Activated CD4-positive, alpha-beta T cell treated with anti-CD3 and anti-CD28 coated beads for 36 hours (primary cell): ENCODE data around the gene FOXN3. TPM values are rescaled to one million over a fixed set of nuclear protein-coding genes. Genes with fewer than 3 reads are reported as not detected.

ENCODE experiments used
- ATAC-seq: fragments of 200-7000 bp; cut with Tn5 transposase; one replicate; pipeline ENCODE4 v1.10.0; 2021; ENCODE audit warnings: mild to moderate bottlenecking, moderate library complexity
- CTCF ChIA-PET: fragments of 350-600 bp; sonication (Branson Sonifier 250); formaldehyde crosslinking; loops from one replicate; lab custom pipeline; 2021; ENCODE audit warnings: antibody characterized with exemption; lab: Charles Lee
- POLR2A ChIA-PET: fragments of 350-600 bp; sonication (Branson Sonifier 250); formaldehyde crosslinking; loops from one replicate; lab custom pipeline; 2021; ENCODE audit warnings: antibody characterized with exemption, inconsistent platforms; lab: Charles Lee
- DNase-seq: peaks from one replicate; pipeline ENCODE4 v3.0.0-alpha.2; 2020
- H3K27ac Mint-ChIP-seq: one replicate; pipeline ENCODE4 v1.8.0; 2021; ENCODE audit warnings: mixed read lengths
- H3K27me3 Mint-ChIP-seq: one replicate; pipeline ENCODE4 v1.8.0; 2021; ENCODE audit warnings: mixed read lengths
- H3K36me3 Mint-ChIP-seq: one replicate; pipeline ENCODE4 v1.8.0; 2021; ENCODE audit warnings: low read depth, mixed read lengths
- H3K4me1 Mint-ChIP-seq: one replicate; pipeline ENCODE4 v1.8.0; 2021; ENCODE audit warnings: mixed read lengths
- H3K4me3 Mint-ChIP-seq: one replicate; pipeline ENCODE4 v1.8.0; 2021; ENCODE audit warnings: mild to moderate bottlenecking, moderate library complexity, mixed read lengths
- H3K9me3 Mint-ChIP-seq: one replicate; pipeline ENCODE4 v1.8.0; 2021; ENCODE audit warnings: low read depth, mixed read lengths
- intact Hi-C, 2 experiments: fragments of 100-400 bp; cut with DNase I in 1 of 2; cut with micrococcal nuclease in 1 of 2; formaldehyde crosslinking; loops; one replicate each; pipeline versions ENCODE4 v1.14.2 to v1.15.1; 2022 to 2024; cut with DNase I, micrococcal nuclease
- total RNA-seq, 2 experiments: library from RNA; stranded (reverse); gene quantifications; one replicate each; pipeline ENCODE4 v1.2.3, GENCODE V29; 2021

Gene FOXN3
- total RNA-seq, 2 experiments from 2014 or later, result 69.1 to 76.3 TPM

GRCh38 chr14:89134640-89135039 is 282.4 kb downstream of the FOXN3 start:
- no peaks in the 10 kb centered on the region for H3K27me3 Mint-ChIP-seq
- no peaks in the 10 kb centered on the region for H3K36me3 Mint-ChIP-seq
- ATAC-seq (no peak), DNase-seq (no peak)
- POLR2A ChIA-PET, result no interaction called here
- intact Hi-C loops, result no loop called here
- peaks cover 20% of the 10 kb centered on the region for H3K9me3 Mint-ChIP-seq
- no peaks in the 10 kb centered on the region for H3K4me1 Mint-ChIP-seq
- CTCF ChIA-PET, result interaction anchor here (0.6 kb wide), 1 partner anchor 527 kb away, joined by 3 read pairs; no protein-coding TSS in a partner anchor
- H3K4me3 Mint-ChIP-seq, result no peak overlapping the region
- H3K27ac Mint-ChIP-seq, result no peak overlapping the region

- no peaks in the 10 kb centered on the region for H3K36me3 Mint-ChIP-seq
- H3K9me3 Mint-ChIP-seq, result peaks cover 8% of the 10 kb centered on the region
- POLR2A ChIA-PET, result no interaction called here
- no peak overlapping the region for H3K4me3 Mint-ChIP-seq
- intact Hi-C loops, result no loop called here
- H3K4me1 Mint-ChIP-seq, result no peaks in the 10 kb centered on the region
- no peak overlapping the region for H3K27ac Mint-ChIP-seq
- peaks cover 2% of the 10 kb centered on the region for H3K27me3 Mint-ChIP-seq
- DNase-seq (no peak), ATAC-seq (no peak)
- CTCF ChIA-PET, result no interaction called here
Measured at GRCh38 chr14:89131004-89131750, 285.9 kb downstream of the FOXN3 start.

GRCh38 chr14:89129570-89129969 is 287.5 kb downstream of the FOXN3 start:
- ATAC-seq (no peak), DNase-seq (no peak)
- H3K4me1 Mint-ChIP-seq, result no peaks in the 10 kb centered on the region
- no peaks in the 10 kb centered on the region for H3K36me3 Mint-ChIP-seq
- intact Hi-C loops, result no loop called here
- CTCF ChIA-PET, result interaction anchor here (0.8 kb wide), 1 partner anchor 21 kb away, joined by 3 read pairs; no protein-coding TSS in a partner anchor
- H3K27ac Mint-ChIP-seq, result no peak overlapping the region
- H3K27me3 Mint-ChIP-seq, result peaks cover 2% of the 10 kb centered on the region
- H3K4me3 Mint-ChIP-seq, result no peak overlapping the region
- H3K9me3 Mint-ChIP-seq, result no peaks in the 10 kb centered on the region
- POLR2A ChIA-PET, result no interaction called here

- Mint-ChIP-seq H3K4me1 (no peaks in the 10 kb centered on the region), H3K36me3 (no peaks in the 10 kb centered on the region), H3K9me3 (no peaks in the 10 kb centered on the region), H3K27ac (no peak overlapping the region), H3K4me3 (no peak overlapping the region), H3K27me3 (peaks cover 2% of the 10 kb centered on the region)
- POLR2A ChIA-PET, result no interaction called here
- intact Hi-C loops, result no loop called here
- no peak for DNase-seq
- CTCF ChIA-PET, result no interaction called here
- ATAC-seq, result no peak
Measured at GRCh38 chr14:89128311-89129026, 288.6 kb downstream of the FOXN3 start.

- no peak for ATAC-seq
Measured at GRCh38 chr14:89126461-89126860, 290.6 kb downstream of the FOXN3 start.

DNA sequence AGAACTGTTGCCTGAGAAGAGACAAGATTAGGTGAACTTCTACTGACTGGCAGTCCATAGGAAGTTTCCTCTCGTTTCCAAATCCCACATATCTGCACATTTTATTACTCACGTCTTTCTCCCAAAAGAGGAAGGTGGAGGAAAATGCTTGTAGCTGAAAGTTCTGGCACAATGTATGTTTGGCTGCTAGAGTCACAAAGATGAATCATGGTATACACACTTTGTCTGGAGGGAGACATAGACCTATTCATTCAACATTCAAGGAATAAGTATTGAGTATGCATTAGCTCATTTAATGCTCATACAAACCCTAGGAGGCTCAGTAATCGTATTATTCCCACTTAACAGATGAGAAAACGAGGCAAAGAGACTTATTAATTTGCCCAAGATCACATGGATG is 291.8 kb downstream of the FOXN3 start:
- H3K4me3 Mint-ChIP-seq, result no peak overlapping the region
- no peaks in the 10 kb centered on the region for H3K4me1 Mint-ChIP-seq
- H3K36me3 Mint-ChIP-seq, result no peaks in the 10 kb centered on the region
- ChIA-PET CTCF (no interaction called here), POLR2A (no interaction called here)
- DNase-seq, result no peak
- peaks cover 6% of the 10 kb centered on the region for H3K27me3 Mint-ChIP-seq
- H3K9me3 Mint-ChIP-seq, result no peaks in the 10 kb centered on the region
- no peak overlapping the region for H3K27ac Mint-ChIP-seq
- no peak for ATAC-seq
- intact Hi-C loops, result no loop called here

More at GRCh38 chr14:89126461-89126860, 290.6 kb downstream of the FOXN3 start:
- Mint-ChIP-seq H3K9me3 (no peaks in the 10 kb centered on the region), H3K4me3 (no peak overlapping the region), H3K27ac (no peak overlapping the region), H3K27me3 (peaks cover 6% of the 10 kb centered on the region), H3K4me1 (no peaks in the 10 kb centered on the region), H3K36me3 (no peaks in the 10 kb centered on the region)
- ChIA-PET POLR2A (no interaction called here), CTCF (no interaction called here)
- DNase-seq, result no peak
- intact Hi-C loops, result no loop called here

DNA sequence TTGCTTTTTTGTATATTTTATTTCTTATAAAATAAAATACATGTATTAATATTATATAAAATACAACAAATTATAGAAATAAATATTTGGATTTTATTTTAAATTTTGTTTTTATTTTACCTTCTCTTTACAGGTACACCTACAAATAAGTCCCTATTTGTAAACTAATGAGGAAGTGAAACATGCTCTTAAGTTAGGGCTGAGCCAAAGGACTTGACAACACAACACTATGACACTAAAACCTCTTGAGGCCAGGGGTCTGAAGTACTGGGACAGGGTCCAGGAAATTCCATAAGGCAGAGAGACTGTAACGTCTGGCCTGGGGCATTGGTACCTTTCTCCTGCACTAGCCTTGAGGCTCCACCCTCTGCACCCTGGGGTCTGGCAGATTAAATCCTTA is 293.2 kb downstream of the FOXN3 start:
- no peaks in the 10 kb centered on the region for H3K4me1 Mint-ChIP-seq
- intact Hi-C loops, result no loop called here
- H3K27ac Mint-ChIP-seq, result no peak overlapping the region
- H3K9me3 Mint-ChIP-seq, result peaks cover 3% of the 10 kb centered on the region
- DNase-seq (no peak), ATAC-seq (no peak)
- H3K27me3 Mint-ChIP-seq, result peaks cover 6% of the 10 kb centered on the region
- ChIA-PET CTCF (no interaction called here), POLR2A (no interaction called here)
- H3K36me3 Mint-ChIP-seq, result no peaks in the 10 kb centered on the region
- no peak overlapping the region for H3K4me3 Mint-ChIP-seq

GRCh38 chr14:89123215-89123614 is 293.8 kb downstream of the FOXN3 start:
- POLR2A ChIA-PET, result no interaction called here
- Mint-ChIP-seq H3K9me3 (peaks cover 3% of the 10 kb centered on the region), H3K27ac (no peak overlapping the region), H3K4me1 (no peaks in the 10 kb centered on the region), H3K27me3 (peaks cover 6% of the 10 kb centered on the region), H3K4me3 (no peak overlapping the region), H3K36me3 (no peaks in the 10 kb centered on the region)
- CTCF ChIA-PET, result interaction anchor here (0.6 kb wide), 1 partner anchor 225 kb away, joined by 3 read pairs; no protein-coding TSS in a partner anchor
- DNase-seq (no peak), ATAC-seq (no peak)
- intact Hi-C loops, result no loop called here

- DNase-seq, result no peak
- H3K9me3 Mint-ChIP-seq, result peaks cover 3% of the 10 kb centered on the region
- H3K4me1 Mint-ChIP-seq, result no peaks in the 10 kb centered on the region
- intact Hi-C loops, result no loop called here
- no peak overlapping the region for H3K4me3 Mint-ChIP-seq
- no peaks in the 10 kb centered on the region for H3K36me3 Mint-ChIP-seq
- ATAC-seq, result no peak
- no peak overlapping the region for H3K27ac Mint-ChIP-seq
- peaks cover 6% of the 10 kb centered on the region for H3K27me3 Mint-ChIP-seq
- POLR2A ChIA-PET, result no interaction called here
- CTCF ChIA-PET, result interaction anchor here (0.6 to 1.0 kb wide), 2 partner anchors 21 to 706 kb away, joined by 3 to 4 read pairs; no protein-coding TSS in a partner anchor
Measured at GRCh38 chr14:89121968-89122620, 294.9 kb downstream of the FOXN3 start.

DNA sequence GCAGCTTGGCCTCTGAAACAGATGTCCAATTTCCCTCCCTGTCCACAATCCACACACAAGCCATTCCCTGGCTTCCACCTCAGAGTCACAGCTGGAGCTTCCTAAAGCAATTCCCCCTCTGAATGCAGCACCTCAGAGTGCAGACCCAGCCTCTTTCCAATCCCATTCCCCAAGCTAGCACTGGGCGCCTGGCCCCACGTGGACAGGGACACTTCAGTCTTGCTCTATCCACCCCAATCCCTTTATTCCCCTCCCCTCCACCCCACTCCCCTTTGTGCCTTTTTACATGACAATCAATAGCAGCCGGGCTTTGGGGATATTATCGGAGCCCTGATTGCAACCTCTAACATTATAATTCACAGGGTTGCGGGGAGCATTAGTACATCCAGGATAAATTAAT is 300.0 kb downstream of the FOXN3 start:
- ChIA-PET POLR2A (no interaction called here), CTCF (no interaction called here)
- no peaks in the 10 kb centered on the region for H3K36me3 Mint-ChIP-seq
- H3K4me3 Mint-ChIP-seq, result no peak overlapping the region
- no peak overlapping the region for H3K27ac Mint-ChIP-seq
- intact Hi-C loops, result no loop called here
- peaks cover 3% of the 10 kb centered on the region for H3K9me3 Mint-ChIP-seq
- no peaks in the 10 kb centered on the region for H3K4me1 Mint-ChIP-seq
- ATAC-seq (no peak), DNase-seq (no peak)
- H3K27me3 Mint-ChIP-seq, result no peaks in the 10 kb centered on the region

- Mint-ChIP-seq H3K9me3 (no peaks in the 10 kb centered on the region), H3K4me1 (no peaks in the 10 kb centered on the region), H3K27me3 (no peaks in the 10 kb centered on the region), H3K27ac (no peak overlapping the region), H3K36me3 (no peaks in the 10 kb centered on the region), H3K4me3 (no peak overlapping the region)
- DNase-seq (no peak), ATAC-seq (no peak)
- intact Hi-C loops, result no loop called here
- ChIA-PET POLR2A (no interaction called here), CTCF (no interaction called here)
Measured at GRCh38 chr14:89114109-89114508, 302.9 kb downstream of the FOXN3 start.
